GM21360 (cell line): Measurements from ENCODE around the gene HSPB1.
"Not testable (repeated sequence)": the region's sequence is repeated elsewhere in the genome, so short reads cannot be mapped to it uniquely, and the experiment has no call there.

Experiments
- ATAC-seq: cut with Tn5 transposase; IDR thresholded peaks from one replicate; pipeline ENCODE4 v1.9.1; 2021; ENCODE audit warnings: mild to moderate bottlenecking, moderate library complexity; ENCODE audit not compliant: unreplicated experiment

The HSPB1 gene

DNA sequence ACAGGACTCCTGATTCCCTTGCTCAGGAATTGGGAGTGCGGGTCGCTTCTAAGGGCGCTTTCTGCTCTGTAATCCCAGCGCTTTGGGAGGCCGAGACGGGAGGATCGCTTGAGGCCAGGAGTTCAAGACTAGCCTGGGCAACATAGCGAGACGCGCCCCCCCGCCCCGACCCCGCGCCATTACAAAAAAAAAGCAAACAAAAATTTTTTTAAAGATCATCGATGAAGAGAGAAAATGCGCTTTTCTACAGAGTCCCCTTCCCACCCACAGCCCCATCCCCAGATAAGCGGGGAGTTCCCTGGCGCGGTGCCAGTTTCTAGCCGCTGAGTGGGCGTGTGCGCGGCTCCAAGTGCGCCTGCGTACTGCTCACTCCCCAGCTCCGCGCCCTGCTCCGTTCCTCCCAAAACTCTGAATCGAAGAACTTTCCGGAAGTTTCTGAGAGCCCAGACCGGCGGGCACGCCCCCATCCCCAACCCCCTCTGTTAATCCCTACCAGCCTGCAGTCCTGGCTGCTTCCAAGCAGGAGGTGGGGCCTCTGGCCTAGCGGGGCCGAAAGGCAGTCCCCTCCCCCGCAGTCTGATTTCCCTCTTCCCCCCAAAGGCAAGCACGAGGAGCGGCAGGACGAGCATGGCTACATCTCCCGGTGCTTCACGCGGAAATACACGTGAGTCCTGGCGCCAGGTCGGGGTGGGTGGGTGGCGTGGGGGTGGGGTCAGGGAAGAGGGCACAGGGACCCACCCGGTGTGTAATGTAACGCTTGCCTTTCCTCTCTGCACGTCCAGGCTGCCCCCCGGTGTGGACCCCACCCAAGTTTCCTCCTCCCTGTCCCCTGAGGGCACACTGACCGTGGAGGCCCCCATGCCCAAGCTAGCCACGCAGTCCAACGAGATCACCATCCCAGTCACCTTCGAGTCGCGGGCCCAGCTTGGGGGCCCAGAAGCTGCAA lies 1.0 kb downstream of the HSPB1 start:
- ATAC-seq, result no peak

DNA sequence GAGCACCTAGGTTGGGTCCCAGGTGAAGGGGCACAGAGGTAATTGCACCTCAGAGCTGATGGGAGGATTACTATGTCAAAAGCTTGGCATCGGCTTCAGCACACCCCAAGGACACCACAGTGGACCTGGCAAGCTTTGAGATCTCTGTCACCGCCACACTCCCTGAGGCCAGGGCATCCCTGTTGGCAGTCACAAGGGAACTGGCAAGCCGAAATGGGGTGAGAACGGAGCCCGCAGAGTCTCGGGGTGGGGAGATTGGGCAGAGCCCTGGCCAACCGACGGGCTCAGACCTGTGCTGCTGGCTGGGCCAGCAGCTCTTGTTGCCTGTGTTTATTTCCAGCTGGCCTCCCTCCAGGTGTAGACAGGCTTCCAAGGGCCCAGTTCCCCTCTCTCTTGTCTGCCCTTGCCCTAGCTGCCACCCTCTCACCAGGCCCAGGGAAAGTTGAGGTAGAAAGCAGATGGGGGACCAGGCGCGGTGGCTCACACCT lies 2.5 kb downstream of the HSPB1 start:
- no peak for ATAC-seq

DNA sequence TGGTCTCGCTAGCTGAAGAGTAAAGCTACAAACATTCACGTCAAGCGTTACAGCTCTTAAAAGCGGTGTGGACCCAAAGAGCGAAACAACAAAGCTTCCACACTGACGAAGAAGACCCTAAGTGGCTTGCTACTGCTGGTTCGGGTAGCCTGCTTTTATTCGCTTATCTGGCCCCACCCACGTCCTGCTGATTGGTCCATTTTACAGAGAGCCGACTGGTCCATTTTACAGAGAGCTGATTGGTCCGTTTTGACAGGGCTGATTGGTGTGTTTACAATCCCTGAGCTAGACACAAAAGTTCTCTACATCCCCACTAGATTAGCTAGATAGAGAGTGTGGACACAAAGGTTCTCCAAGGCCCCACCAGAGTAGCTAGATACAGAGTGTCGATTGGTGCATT lies 6.4 kb downstream of the HSPB1 start:
- ATAC-seq, result not testable (repeated sequence)

DNA sequence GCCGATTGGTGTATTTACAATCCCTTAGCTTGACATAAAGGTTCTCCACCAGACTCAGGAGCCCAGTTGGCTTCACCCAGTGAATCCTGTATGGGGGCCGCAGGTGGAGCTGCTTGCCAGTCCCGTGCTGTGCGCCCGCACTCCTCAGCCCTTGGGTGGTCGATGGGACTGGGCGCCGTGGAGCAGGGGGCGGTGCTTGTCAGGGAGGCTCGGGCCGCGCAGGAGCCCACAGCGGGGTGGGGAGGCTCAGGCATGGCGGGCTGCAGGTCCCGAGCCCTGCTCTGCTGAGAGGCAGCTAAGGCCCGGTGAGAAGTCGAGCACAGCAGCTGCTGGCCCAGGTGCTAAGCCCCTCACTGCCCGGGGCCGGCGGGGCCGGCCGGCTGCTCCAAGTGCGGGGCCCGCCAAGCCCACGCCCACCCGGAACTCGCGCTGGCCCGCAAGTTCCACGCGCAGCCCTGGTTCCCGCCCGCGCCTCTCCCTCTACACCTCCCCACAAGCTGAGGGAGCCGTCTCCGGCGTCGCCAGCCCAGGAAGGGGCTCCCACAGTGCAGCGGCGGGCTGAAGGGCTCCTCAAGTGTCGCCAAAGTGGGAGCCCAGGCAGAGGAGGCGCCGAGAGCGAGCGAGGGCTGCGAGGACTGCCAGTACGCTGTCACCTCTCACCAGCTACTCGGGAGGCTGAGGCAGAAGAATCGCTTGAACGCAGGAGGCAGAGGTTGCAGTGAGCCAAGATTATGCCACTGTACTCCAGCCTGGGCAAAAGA lies 7.0 kb downstream of the HSPB1 start:
- not testable (repeated sequence) for ATAC-seq

DNA sequence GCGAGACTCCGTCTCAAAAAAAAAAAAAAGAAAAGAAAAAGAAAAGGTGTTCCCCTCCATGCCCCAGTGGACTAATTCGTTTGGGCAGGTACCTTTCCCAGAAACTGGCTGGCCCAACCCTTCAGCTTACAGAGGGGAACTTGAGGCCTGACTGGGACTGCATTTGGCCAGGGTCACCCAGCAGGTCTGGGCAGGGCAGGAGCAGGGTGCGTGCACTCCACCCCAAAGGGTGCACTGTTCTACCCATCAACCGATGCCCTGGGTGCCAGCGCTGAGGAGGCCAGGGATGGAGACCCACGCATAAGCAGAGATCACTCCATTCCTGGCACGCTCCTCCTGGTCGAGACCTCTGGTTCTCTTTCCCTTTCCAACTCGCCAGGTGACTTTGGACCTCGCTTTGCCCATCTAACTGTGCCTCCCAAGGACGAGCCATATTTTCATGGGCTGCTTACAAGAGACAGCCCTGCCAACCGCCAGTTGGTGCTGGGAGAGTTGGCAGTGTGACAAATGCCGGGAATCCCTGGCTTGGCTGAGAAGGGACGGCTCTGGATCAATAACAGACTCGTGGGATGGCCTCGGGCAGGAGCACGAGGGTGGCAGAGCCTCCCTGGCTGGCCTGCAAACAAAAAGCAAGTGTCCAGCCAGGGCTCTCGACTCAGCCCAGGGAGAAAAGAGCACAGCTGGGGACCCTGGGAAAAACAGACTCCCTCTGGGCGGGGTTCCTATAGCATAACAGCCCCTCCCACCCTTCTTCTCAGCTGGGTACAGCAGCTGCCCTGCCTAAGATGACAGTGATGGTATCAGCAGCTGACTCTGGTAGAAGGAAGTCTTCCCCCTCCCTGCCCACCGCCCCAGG lies 7.9 kb downstream of the HSPB1 start:
- no peak for ATAC-seq

DNA sequence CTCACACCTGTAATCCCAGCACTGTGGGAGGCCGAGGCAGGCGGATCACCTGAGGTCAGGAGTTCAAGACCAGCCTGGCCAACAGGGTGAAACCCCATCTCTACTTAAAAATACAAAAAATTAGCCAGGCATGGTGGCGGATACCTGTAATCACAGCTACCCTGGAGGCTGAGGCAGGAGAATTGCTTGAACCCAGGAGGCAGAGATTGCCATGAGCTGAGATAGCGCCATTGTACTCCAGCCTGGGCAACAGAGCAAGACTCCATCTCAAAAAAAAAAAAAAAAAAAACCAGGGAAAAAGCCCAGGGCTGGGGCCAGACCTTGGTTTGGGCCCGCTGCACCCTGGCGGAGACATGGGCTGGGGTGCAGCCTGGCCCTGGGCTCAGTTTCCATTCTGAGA lies 9.4 kb downstream of the HSPB1 start:
- not testable (repeated sequence) for ATAC-seq

DNA sequence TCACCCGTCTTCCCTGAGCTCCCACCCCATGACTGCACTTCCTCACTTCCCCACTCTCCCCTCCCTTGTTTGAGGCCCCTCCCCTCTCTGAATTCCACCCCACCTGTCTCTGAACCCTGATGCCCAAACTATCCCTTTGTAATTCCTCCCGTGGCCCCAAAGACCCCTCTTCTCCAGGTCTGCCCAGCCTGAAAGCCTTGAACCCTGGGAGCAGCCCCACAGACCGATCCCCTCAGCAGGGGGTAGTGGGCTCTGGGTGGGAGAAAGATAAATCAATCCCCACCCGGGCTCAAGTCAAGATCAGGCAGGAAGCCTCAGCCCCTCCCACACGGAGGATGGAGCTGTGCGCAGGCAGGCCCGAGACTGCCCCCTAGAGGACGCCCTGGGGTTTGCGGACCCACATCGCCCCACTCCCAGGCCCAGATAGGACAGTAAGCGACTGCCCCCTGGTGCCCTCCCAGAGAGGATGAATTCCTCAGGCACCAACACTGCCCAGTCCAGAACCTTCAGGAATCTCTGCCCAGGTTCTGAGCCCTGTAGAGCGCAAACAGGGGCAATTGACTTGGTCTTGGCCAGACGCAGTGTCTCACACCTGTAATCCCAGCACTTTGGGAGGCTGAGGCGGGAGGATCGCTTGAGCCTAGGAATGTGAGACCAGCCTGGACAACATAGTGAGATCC lies 11.7 kb downstream of the HSPB1 start:
- peak; percentile 43 for ATAC-seq

DNA sequence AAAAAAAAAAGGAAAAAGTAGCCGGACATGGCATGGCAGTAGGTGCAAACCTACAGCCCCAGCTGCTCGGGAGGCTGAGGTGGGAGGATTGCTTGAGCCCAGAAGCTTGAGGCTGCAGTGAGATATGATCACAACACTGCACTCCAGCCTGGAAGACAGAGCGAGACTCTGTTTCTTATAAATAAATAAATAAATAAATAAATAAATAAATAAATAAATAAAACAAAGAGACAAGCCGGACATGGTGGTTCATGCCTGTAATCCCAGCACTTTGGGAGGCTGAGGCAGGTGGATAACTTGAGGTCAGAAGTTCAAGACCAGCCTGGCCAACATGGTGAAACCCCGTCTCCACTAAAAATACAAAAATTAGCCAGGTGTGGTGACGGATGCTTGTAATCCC lies 12.3 kb downstream of the HSPB1 start:
- not testable (repeated sequence) for ATAC-seq

DNA sequence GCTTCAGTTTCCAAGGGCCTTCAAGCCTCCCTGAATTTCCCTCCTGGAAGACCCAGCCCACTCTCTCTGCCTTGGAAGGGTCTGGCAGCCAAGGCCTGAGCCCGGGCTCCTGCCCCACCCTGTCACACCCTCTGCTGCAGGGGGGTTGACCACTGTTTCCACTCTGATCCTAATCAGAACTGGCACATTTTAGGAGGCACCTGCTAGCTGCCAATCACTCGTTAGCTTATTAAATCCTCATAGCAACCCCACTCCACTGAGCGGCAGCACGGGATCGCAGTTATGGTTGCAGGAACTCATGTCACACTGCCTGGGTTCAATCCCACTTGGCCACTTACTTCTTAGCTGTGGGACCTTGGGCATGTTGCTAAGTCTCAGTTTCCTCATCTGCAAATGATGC lies 12.9 kb downstream of the HSPB1 start:
- ATAC-seq, result no peak

DNA sequence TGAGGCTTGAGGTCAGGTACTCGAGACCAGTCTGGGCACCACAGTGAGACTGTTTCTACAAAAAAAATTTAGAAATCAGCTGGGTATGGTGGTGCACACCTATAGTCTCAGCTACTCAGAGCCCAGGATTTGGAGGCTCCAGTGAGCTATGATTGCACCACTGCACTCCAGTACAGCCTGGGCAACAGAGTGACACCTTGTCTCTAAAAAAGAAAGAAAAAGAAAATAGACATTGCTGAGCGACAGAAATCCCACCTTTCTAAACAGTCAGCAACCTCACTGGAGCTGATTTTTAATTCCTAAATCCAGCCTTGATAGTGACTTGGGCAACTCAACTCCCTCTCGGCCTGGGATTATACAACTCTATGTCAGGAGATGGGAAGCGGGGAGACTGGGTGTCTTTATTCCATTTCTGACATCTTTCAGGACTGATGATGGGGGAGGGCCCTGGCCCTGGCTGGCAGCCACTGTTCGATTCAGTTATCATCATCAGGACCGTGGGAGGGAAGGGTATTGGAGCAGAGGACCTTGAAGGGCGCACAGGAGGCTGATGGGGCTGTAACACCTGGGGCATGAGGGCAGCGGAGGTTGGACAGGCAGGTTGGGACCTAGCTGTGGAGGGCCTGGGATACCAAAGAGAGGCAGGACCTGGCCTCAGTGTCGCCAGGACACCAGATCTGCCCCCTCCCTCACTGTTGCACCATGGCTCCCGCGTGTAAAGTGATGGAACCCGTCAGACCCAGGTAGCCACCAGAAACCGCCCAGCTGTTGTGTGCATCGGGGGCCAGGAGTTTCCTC lies 14.7 kb downstream of the HSPB1 start:
- ATAC-seq, result no peak

DNA sequence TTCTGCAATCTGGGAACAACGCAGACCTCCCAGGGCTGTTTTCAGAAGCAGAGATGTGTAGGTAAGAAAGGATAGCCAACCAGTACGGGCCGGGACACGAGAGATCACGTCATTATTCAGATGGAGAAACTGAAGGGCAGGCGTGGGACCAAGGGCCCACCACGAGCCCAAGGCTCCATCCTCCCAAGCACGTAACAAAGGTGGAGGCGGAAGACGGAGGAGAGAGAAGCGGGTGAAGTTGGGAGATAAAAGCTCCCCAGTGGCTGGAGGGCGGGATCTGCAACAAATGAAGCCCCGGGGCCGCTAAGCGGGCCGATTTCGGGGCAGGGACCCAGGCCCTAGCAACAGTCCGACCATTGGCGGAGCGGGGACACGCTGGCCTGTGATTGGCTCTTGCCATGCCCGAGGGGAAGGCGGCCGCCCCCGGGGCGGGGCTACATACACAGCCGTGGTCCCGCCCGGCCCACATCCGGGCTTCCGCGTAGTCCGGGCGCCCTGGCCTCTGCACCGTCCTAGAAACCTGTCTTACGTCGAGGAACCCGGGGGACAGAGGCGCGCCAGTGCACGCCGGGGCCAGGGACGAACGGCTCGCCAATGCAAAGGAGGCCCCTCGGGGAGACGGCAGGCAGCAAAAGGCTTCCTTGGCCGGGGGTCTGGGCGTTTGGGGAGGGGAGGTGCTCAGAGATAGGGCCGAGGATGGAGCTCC lies 15.5 kb downstream of the HSPB1 start:
- ATAC-seq, result peak; percentile 81

DNA sequence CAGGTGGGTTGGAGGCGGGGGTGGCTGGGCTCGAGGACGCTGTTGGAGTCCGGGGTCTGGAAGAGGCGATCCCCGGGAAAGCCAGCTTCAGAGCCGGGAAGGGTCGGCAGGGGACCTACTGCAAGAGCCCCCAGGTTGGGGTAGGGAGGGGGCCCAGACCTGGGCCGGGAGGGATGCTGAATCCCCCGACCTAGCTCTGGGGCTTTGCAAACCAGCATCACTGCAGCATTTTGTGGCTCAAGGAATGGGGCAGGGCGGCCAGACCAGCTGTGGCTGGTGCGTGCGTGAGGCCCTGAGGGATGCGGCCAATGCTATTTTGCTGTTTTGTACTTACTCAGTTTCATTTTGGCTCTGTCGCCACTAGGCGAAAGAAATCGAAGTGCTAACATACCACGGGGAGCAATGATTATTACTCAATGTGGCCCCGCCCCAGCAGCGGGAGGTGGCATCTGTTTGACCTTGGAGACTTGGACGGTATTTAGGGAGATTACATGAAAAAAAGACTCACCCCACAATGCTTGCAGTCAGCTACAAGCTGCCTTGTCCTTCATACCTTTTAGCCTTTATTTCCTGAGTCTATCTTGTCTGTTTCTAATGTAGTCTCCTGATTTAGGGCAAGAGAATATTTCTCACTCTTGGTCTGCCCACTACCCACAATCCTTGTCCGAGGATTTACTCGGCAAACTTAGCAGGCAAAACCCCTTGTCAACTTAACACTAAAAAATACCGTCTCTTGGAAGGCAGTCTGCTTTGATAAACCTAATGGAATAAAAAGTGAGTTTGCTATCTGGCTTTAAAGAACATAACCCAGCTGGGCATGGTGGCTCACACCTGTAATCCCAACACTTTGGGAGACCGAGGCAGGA lies 16.2 kb downstream of the HSPB1 start:
- ATAC-seq, result peak; percentile 43

DNA sequence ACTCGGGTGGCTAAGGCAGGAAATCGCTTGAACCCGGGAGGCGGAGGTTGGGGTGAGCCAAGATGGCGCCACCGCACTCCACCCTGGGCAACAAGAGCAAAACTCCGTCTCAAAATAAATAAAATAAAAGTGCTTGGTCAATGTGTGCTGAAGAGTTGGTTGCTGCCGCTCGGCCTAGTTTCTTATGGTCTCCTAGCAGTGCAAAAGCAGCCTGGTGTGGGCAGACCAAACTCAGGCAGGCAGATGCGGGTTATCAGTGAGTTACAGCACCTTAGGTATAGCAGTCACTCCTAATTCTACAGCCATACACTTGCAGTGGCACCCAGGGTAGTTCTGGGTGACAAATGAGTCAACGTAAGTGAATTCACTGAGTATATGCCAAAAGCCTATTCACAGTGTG lies 22.6 kb downstream of the HSPB1 start:
- no peak for ATAC-seq

DNA sequence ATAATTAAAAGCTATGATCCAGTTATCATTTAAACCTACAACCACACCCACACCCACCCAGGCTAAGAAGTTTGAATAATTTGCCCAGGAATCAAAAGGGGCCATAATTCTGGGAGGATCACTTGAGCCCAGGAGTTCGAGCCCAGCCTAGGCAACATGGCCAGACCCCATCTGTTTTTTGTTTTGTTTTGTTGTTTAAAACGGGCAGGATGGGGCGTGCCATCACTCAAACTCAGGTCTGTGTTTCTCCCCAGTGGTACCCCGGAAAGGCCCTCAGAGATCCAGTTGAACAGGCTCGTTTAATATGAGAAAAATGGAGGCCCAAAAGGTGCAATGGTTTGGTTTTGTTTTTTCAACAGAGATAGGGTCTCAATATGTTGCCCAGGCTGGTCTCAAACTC lies 23.3 kb downstream of the HSPB1 start:
- no peak for ATAC-seq

DNA sequence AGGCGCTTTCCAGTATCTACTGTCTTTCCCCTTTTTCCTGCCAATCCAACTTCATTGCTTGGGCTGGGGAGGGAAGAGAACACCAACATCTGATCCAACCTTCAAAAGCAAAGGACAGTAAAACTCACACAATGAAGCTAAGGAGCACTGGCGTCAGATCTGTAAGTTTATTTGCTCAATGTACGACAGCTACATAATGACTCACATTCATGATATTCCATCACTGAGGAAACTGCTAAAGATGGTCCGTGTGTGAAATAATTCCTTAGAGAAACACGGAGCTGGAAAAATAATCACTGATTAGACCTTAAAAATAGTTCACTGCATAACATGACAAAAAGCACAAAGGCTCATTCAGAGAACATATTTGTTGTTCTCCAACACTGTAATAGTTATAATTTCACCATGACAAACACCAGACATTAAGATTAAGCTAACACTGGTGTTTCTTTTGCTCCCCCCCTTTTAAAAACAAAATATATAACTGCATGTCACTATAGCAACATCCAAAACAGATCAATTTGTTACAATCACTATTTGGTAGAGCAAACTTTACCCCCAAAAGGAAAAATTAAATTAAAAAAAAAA lies 24.3 kb downstream of the HSPB1 start:
- no peak for ATAC-seq

DNA sequence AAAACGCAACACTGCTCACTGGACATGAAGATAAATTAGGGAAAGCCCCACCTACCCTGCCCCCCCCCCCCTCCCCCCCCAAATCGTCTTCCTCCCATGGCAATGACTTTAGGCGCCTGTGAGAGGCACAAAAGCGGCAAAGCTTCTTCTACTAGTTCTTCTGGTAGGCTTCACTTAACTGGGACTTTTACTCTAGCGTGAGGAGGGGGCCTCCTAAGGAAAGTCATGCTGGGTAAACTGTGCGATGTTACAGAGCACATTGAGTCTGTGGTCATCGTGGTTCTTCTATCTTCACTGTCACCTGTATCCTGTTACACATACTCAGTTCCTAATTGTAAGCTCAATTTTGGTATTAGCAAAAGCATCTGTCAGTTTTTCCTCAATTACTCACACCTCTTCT lies 25.1 kb downstream of the HSPB1 start:
- no peak for ATAC-seq

DNA sequence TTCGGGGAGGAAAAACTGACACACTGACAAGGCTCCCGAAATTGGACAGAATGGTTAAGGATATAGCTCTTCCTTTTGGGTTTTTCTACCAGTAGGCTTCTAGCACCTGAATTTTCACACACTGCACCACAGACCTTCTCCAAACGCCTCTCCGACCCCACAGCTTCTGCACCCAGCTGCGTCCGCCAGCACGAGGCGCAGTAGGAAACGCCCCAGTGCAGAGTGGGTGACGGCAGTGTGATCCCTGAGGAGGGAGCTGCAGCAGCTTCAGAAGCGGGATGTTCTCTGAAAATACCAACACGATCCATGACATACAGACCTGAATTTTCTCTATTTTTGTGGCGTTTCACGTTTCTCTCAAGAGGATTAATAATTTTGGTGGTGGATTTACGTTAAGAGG lies 25.9 kb downstream of the HSPB1 start:
- no peak for ATAC-seq

DNA sequence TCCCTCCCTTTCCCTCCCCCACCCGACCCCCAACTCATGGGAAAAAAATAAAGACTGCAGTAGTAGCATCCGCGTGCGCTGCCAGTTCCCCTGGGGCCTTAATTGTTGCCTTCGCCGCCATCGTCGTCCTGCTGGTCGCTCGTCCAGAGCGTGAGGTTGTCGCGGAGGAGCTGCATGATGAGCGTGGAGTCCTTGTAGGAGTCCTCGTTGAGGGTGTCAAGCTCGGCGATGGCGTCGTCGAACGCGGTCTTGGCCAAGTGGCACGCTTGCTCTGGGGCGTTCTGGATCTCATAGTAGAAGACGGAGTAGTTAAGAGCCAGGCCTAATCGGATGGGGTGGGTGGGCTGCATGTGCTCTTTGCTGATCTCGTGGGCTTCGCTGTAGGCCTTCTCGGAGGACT lies 27.0 kb downstream of the HSPB1 start:
- no peak for ATAC-seq
